ENCODE measurements around the gene PSMG3.
"Not testable (repeated sequence)": the region's sequence is repeated elsewhere in the genome, so short reads cannot be mapped to it uniquely, and the experiment has no call there.

PSMG3 gene

GRCh38 chr7:1596181-1597043 lies 26.6 kb upstream of the PSMG3 start:
- no peak for DNase-seq (ENCODE audit: low spot score)

DNA sequence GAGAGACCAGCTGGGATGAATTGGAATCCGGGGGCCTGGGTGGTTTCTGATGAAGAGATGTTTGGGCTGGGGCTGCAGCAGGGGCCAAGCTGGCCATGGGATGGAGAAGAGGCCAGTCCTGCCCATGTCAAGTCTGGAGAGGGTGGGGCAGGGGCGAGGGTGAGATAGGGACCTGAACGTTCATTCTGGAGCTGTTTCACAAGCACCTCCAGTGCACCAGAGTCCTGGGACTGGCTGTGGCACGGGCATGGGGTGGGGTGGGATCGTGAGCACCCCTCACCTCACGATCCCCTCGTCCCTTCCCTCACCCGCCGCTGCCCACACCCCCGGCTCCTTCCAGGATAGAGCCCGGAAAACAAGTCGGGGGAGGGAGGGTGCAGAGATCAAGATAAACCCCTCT lies 25.8 kb upstream of the PSMG3 start:
- no peak for DNase-seq (ENCODE audit: low spot score)

DNA sequence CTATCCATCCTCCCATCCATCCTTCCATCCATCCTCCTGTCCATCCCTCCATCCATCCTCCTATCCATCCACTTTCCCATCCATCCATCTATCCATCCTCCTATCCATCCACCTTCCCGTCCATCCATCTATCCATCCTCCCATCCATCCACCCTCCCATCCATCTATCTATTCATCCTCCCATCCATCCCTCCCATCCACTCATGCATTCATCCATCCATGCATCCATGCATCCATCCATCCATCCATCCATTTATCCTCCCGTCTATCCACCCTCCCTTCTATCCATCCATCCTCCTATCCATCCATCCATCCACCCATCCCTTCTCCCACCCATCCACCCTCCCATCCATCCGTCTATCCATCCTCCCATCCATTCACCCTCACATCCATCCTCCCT lies 25.2 kb upstream of the PSMG3 start:
- DNase-seq (ENCODE audit: low spot score) = no peak

GRCh38 chr7:1593904-1594421 lies 24.1 kb upstream of the PSMG3 start:
- no peak for DNase-seq (ENCODE audit: low spot score)

DNA sequence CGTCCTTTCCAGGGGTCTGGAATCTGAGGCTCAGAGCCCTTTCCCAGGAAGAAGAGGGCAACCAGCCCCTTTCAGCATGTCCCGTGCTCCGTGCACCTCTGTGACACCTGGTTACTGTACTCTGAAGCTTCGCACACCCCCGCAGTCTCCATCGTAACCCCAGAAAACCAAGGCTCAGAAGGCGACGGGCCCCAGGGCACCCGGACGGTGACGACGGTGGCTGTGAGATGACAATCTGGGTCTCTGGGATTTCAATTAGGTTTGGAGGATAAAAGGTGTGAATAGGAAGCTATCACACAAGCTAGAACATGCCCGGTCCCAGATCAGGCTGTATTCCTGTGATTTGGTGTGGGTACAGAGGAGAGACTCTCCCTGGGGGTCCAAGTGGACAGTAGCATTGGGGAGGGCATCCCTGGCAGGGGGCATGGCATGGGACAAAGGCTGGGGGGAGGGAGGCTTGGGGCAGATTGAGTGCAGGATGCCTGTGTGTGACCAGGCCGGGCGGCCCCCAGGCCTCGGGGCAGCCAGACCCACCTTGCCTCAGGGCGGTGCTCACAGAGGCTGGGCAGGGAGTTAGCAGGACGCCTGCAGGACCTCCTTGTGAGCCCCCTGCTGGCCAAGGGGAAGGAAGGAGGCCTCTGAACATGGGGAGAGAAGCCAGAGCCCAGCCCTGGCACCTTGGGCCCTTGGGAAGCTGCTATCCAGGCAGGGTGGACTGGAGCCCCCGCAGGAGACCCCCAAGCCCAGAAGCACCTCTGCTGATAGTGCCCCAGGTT lies 23.4 kb upstream of the PSMG3 start:
- no peak for DNase-seq (ENCODE audit: low spot score)

DNA sequence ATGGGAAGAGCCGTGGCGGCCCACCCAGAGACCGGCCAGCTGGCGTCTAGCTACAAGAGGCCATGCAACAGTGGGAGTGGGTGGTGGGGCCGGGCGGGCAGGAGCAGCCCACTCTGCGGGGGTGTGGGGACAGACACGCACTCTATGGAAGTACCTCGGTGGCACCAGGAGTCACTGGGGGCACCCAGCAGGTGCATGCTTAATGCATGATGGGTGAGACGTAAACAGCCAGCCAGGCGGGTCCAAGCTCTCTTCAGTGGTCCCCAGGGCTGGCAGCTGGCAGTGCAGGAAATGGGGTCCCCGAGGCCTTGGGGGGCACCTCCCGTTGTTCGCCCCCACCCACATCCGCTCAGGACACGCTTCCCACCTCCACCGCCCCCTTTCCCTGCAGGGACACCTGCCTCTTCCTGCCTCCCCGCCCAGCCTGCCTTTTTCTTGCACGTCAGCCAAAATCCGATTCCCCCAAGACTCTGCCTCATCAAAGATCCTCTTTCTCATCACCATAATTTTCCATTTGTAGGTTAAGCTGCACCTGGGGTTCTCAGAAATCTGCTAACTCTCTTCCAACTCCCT lies 22.6 kb upstream of the PSMG3 start:
- no peak for DNase-seq (ENCODE audit: low spot score)

GRCh38 chr7:1591876-1592275 lies 22.0 kb upstream of the PSMG3 start:
- no peak for DNase-seq (ENCODE audit: low spot score)

GRCh38 chr7:1591396-1591795 lies 21.6 kb upstream of the PSMG3 start:
- no peak for DNase-seq (ENCODE audit: low spot score)

DNA sequence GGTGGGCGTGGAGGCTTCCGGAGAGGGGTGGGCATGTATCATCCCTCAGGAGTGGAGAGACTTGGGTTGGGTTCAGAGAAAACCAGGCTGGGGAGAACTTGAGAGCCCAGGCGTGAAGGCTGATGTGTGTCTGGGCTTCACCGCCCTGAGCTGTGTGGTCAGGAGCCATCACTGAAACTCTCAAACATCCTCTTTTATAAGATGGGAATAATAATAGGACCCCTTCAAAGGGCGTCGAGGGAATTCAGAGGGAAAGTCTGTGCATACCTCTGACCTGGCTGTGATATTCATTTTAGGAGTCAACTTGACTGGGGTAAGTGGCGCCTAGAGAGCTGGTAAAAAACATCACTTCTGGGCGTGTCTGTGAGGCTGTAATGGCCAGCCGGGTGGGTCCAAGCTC lies 21.1 kb upstream of the PSMG3 start:
- DNase-seq (ENCODE audit: low spot score) = no peak

GRCh38 chr7:1590476-1590875 lies 20.6 kb upstream of the PSMG3 start:
- no peak for DNase-seq (ENCODE audit: low spot score)

- DNase-seq (ENCODE audit: low spot score) = no peak
Measured at GRCh38 chr7:1588978-1589377, 19.1 kb upstream of the PSMG3 start.

DNA sequence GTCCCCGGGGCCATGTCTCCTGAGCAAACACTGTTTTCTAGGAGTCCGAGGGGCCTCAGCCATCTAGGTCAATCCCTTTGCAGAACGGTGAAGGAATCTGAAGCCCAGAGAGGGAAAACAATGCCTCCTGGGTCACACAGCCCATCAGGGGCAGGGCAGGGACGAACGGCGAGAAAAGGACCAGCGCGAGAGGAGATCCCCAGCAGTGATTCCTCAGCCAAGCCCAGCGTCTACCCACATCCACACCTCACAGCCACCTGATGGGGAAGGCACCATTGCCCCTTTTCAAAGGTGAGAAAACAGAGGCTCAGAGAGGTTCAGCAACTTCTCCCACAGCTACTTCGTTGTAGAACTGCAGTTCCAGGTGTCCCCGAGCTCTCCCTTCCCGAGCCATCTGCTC lies 17.9 kb upstream of the PSMG3 start:
- DNase-seq (ENCODE audit: low spot score) = no peak

DNA sequence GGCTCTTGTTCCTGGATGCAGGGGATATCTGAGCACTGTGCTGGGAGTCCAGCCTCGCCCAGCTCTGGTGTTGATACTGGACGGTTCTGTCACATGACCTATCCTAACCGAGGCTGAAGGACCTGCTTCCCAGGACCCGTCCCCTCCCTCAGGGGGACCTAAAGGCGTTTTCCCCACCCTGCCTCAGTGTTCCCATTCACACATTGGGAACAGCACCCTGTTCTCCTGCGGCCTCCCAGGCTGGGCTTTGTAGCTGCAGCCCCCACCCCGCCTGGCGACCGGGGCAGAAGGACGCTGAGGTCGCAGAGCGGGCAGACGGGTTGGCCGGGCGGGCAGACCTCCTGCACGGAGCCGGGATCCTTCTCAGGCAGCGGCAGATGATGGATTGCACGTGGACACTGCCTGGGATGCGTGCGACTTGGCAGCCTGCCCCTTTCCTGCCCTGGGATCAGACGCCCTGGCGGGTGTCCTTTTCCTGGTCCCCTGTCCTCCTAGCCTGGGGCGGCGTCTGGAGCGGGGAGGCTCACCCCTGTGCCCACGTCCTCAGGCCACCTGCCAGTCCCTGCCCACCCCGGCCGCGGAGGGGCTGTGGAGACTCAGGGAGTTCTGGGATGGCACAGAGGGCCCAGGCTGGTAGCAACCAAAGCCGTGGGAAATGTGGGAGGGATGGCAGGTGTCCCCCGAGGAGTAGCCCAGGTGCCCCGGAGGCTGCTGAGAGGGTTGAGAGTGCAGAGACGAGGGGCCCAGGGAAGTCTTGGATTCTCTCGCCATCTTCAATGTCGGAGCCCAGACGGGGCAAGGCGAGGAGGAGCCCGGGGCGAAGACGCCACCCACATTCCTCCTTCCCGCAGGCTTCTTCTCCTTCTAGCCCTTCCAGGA lies 17.2 kb upstream of the PSMG3 start:
- no peak for DNase-seq (ENCODE audit: low spot score)

GRCh38 chr7:1586126-1586826 lies 16.4 kb upstream of the PSMG3 start:
- no peak for DNase-seq (ENCODE audit: low spot score)

GRCh38 chr7:1585142-1585981 lies 15.5 kb upstream of the PSMG3 start:
- DNase-seq (ENCODE audit: low spot score) = no peak

DNA sequence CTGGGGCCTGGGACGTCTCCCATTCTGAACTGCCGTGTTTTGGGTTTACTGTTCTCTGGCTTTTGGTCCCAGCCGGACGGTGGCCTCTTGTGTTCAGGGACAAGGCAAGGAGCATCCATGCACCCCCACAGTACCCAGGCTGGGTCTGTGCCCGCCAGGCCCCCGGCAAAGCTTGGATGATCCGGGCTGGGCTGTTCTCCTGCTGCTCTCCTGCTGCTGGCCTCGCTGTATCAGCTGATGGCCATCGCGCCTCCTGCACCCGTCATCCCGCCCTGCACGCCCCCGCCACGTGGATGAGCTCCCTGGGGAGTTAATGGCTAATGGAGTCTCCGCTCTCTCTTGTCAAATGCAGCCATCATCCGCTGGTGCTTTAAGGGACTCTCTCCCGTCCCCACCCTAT lies 14.9 kb upstream of the PSMG3 start:
- DNase-seq (ENCODE audit: low spot score) = no peak

DNA sequence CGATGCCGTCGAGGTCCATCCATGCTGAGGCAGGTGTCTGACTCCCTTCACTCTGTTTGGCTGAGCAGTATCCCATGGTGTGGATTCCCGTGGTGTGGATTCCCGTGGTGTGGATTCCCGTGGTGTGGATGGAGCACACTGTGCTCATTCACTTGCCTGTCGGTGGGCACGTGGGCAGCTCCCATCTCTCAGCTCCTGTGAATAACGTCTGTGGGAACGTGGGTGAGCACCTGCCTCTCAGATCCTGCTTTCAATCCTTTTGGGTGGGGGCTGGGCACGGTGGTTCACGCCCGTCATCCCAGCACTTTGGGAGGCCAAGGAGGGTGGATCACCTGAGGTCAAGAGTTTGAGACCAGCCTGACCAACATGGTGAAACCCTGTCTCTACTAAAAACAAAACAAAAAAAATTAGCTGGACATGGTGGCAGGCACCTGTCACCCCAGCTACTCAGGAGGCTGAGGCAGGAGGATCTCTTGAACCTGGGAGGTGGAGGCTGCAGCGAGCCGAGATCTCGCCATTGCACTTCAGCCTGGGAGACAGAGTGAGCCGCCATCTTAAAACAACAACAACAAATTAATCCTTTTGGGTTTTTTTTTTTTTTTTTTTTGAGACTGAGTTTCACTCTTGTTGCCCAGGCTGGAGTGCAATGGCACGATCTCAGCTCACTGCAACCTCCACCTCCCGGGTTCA lies 13.6 kb upstream of the PSMG3 start:
- DNase-seq (ENCODE audit: low spot score) = not testable (repeated sequence)

DNA sequence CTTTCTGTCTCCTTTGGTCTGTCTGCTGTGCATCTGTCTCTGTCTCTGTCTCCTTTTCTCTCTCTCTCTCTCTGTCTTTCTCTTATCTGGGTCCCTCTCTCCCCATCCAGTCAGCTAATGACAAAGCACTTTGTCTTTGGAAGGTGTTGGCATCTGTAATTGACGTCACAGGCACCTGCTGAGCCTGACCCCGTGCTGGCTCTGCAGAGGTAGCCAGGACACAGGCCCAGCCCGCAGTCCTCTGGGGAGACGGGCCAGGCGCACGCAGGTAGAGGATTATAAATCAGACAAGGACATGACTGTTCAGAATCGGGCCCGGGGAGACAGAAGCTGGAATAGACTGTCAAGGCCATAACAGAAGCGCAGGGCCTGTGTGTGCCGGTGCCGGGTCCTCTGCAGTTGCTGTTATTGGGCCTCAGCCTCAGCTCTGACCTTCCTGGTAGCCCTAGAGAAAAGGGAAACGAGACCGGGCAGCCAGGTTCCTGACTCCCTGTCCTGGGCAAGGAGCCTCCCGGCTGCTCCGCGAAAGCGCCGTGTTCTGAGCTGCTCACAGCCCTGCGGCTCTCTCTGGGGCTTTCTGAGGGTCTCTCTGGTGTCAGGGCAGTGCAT lies 10.7 kb upstream of the PSMG3 start:
- DNase-seq (ENCODE audit: low spot score) = no peak

All from LoVo (cell line).